T-helper 9 cell (primary cell): ENCODE data around the gene GOLGA8T.
"Not testable (repeated sequence)": the region's sequence is repeated elsewhere in the genome, so short reads cannot be mapped to it uniquely, and the experiment has no call there.

Experiments
- DNase-seq: peaks from one replicate; pipeline ENCODE4 v3.0.0-alpha.2; 2020

GOLGA8T gene

GRCh38 chr15:30192119-30192745 lies 57.4 kb downstream of the GOLGA8T start:
- not testable (repeated sequence) for DNase-seq

GRCh38 chr15:30192892-30193291 lies 58.0 kb downstream of the GOLGA8T start:
- not testable (repeated sequence) for DNase-seq
